ES-I3 (cell line): ENCODE data around the gene ATXN2.

Experiments used
- H3K36me3 ChIP-seq: 2 replicates; pipeline ENCODE4 v1.6.1; 2013; ENCODE audit warnings: mild to moderate bottlenecking, low read length, control low read depth, moderate library complexity; ENCODE audit not compliant: insufficient read depth
- H3K4me1 ChIP-seq: 2 replicates; pipeline ENCODE4 v1.6.1; 2013; ENCODE audit warnings: mild to moderate bottlenecking, control low read depth, low read length; ENCODE audit not compliant: insufficient read depth
- H3K9ac ChIP-seq: 2 replicates; pipeline ENCODE4 v1.6.1; 2013; ENCODE audit warnings: low read depth, mild to moderate bottlenecking, low read length, moderate library complexity
- H3K9me3 ChIP-seq: 2 replicates; pipeline ENCODE4 v1.6.1; 2013; ENCODE audit warnings: mild to moderate bottlenecking, low read length, moderate library complexity; ENCODE audit not compliant: control insufficient read depth, insufficient read depth

Gene ATXN2

GRCh38 chr12:111413442-111414086 is 185.6 kb downstream of the ATXN2 start:
- Histone ChIP-seq H3K36me3 (peaks cover 2% of the 10 kb centered on the region; the same call in 1 of the 2 replicates), H3K4me1 (peaks cover 66% of the 10 kb centered on the region), H3K9me3 (no peaks in the 10 kb centered on the region), H3K9ac (no peak overlapping the region)

- Histone ChIP-seq H3K4me1 (peaks cover 70% of the 10 kb centered on the region), H3K9ac (no peak overlapping the region), H3K9me3 (no peaks in the 10 kb centered on the region), H3K36me3 (peaks cover 2% of the 10 kb centered on the region; the same call in 1 of the 2 replicates)
Measured at GRCh38 chr12:111412830-111413441, 186.2 kb downstream of the ATXN2 start.

- H3K9ac ChIP-seq, result peak overlapping the region; percentile 14; the same call in 1 of the 2 replicates
- peaks cover 2% of the 10 kb centered on the region; the same call in 1 of the 2 replicates for H3K36me3 ChIP-seq
- no peaks in the 10 kb centered on the region for H3K9me3 ChIP-seq
- H3K4me1 ChIP-seq, result peaks cover 74% of the 10 kb centered on the region
Measured at GRCh38 chr12:111412007-111412829, 186.9 kb downstream of the ATXN2 start.

- H3K36me3 ChIP-seq, result peaks cover 2% of the 10 kb centered on the region; the same call in 1 of the 2 replicates
- no peaks in the 10 kb centered on the region for H3K9me3 ChIP-seq
- H3K4me1 ChIP-seq, result peaks cover 71% of the 10 kb centered on the region
- H3K9ac ChIP-seq, result no peak overlapping the region
Measured at GRCh38 chr12:111411185-111411764, 187.8 kb downstream of the ATXN2 start.

- Histone ChIP-seq H3K9me3 (no peaks in the 10 kb centered on the region), H3K4me1 (peaks cover 71% of the 10 kb centered on the region), H3K9ac (no peak overlapping the region), H3K36me3 (no peaks in the 10 kb centered on the region)
Measured at GRCh38 chr12:111410431-111411184, 188.5 kb downstream of the ATXN2 start.

- Histone ChIP-seq H3K4me1 (peaks cover 66% of the 10 kb centered on the region), H3K9ac (no peak overlapping the region), H3K36me3 (no peaks in the 10 kb centered on the region), H3K9me3 (no peaks in the 10 kb centered on the region)
Measured at GRCh38 chr12:111409780-111410430, 189.2 kb downstream of the ATXN2 start.

GRCh38 chr12:111409403-111409779 is 189.7 kb downstream of the ATXN2 start:
- H3K36me3 ChIP-seq, result no peaks in the 10 kb centered on the region
- no peaks in the 10 kb centered on the region for H3K9me3 ChIP-seq
- H3K4me1 ChIP-seq, result peaks cover 62% of the 10 kb centered on the region
- H3K9ac ChIP-seq, result no peak overlapping the region

- Histone ChIP-seq H3K4me1 (peaks cover 64% of the 10 kb centered on the region), H3K9me3 (no peaks in the 10 kb centered on the region), H3K36me3 (no peaks in the 10 kb centered on the region), H3K9ac (no peak overlapping the region)
Measured at GRCh38 chr12:111408686-111409402, 190.3 kb downstream of the ATXN2 start.

GRCh38 chr12:111408116-111408440 is 191.0 kb downstream of the ATXN2 start:
- H3K9ac ChIP-seq, result no peak overlapping the region; the same call in 1 of the 2 replicates
- H3K36me3 ChIP-seq, result no peaks in the 10 kb centered on the region
- H3K9me3 ChIP-seq, result no peaks in the 10 kb centered on the region
- peaks cover 64% of the 10 kb centered on the region for H3K4me1 ChIP-seq

- Histone ChIP-seq H3K9ac (peak overlapping the region; percentile 87), H3K36me3 (no peaks in the 10 kb centered on the region), H3K9me3 (no peaks in the 10 kb centered on the region), H3K4me1 (peaks cover 58% of the 10 kb centered on the region)
Measured at GRCh38 chr12:111407377-111408115, 191.6 kb downstream of the ATXN2 start.

GRCh38 chr12:111406474-111407376 is 192.4 kb downstream of the ATXN2 start:
- H3K9me3 ChIP-seq, result no peaks in the 10 kb centered on the region
- H3K4me1 ChIP-seq, result peaks cover 50% of the 10 kb centered on the region
- H3K36me3 ChIP-seq, result no peaks in the 10 kb centered on the region
- H3K9ac ChIP-seq, result peak overlapping the region; percentile 87
